HG02870 (cell line): ENCODE results near the gene SMIM1.
"Not testable (repeated sequence)": the region's sequence is repeated elsewhere in the genome, so short reads cannot be mapped to it uniquely, and the experiment has no call there.

Source experiments
- ATAC-seq: cut with Tn5 transposase; IDR thresholded peaks from one replicate; pipeline ENCODE4 v1.9.1; 2021; ENCODE audit warnings: mild to moderate bottlenecking, moderate library complexity; ENCODE audit not compliant: unreplicated experiment

SMIM1 gene, protein sequence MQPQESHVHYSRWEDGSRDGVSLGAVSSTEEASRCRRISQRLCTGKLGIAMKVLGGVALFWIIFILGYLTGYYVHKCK

GRCh38 chr1:3772715-3773571 lies at the start of gene SMIM1:
Gene SMIM1 (plus strand): TSS chr1:3772749. CDS start chr1:3775374, 2,625 bp downstream.
- ATAC-seq = no peak

GRCh38 chr1:3722846-3723245 lies 49.7 kb upstream of the SMIM1 start:
- no peak for ATAC-seq

DNA sequence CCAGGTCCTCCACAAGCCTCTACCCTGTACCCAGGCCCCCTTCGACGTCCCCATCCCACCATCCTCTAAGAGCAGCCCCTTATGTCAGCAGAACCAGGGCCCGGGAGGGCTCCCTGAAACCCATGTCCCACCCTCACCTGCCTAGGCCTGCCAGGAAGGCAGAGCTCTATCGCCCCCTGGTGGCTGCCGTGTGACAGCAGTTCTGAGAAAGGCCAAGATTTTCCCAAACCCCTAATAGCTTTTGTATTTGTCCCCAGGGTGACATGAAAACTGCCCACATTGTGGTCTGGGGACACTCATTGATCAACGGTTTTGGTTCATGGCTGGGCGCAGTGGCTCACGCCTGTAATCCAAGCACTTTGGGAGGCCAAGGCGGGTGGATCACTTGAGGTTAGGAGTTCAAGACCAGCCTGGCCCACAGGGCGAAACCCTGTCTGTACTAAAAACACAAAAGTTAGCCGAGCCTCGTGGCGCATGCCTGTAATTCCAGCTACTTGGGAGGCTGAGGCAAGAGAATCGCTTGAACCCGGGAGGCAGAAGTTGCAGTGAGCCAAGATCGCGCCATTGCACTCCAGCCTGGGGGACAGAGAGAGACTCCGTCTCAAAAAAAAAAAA lies 48.0 kb upstream of the SMIM1 start:
- not testable (repeated sequence) for ATAC-seq

DNA sequence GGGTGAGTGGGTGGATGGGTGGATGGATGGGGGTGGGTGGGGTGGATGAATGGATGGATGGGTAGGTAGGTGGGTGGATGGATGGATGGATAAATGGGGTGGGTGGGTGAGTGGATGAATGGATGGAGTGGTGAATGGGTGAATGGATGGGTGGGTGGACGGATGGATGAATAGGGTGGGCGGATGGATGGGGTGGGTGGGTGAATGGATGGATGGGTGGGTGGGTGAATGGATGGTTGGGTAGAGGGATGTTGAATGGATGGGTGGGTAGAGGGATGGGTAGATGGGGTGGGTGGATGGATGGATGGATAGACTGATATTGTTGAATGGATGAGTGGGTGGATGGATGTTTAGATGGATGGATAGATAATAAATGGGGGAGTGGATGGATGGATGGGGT lies 47.2 kb upstream of the SMIM1 start:
- ATAC-seq = no peak

DNA sequence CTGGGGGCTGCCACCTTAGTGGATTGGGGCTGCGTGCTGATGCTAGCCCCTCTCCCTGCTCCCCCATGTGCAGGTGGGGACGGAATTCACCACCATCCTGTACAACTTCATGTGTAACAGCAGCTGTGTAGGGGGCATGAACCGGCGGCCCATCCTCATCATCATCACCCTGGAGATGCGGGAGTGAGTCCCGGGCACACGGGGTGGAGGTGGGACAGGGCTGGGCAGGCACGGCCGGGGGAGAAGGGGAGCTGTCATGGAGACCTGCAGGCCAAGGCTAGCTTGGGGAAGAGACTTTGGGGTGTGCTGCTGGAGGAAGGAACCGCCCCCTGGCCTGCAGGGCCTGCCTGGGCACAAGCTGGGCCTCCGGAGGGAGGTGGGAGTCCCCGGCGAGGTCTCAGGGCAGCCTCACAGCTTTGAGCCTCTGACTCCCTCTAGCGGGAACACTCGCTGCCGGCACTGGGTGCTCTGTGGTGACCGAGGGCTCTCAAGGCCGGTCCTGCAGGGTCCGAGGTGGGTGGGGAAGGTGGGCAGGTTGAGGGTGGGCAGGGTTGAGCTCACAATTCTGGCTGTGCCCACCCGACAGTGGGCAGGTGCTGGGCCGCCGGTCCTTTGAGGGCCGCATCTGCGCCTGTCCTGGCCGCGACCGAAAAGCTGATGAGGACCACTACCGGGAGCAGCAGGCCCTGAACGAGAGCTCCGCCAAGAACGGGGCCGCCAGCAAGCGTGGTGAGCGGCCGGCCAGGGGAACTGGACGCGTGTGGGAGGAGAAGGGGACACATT lies 45.3 kb upstream of the SMIM1 start:
- no peak for ATAC-seq

- ATAC-seq = no peak
These were observed 44.4 kb upstream of the SMIM1 start for GRCh38 chr1:3727825-3728776.

DNA sequence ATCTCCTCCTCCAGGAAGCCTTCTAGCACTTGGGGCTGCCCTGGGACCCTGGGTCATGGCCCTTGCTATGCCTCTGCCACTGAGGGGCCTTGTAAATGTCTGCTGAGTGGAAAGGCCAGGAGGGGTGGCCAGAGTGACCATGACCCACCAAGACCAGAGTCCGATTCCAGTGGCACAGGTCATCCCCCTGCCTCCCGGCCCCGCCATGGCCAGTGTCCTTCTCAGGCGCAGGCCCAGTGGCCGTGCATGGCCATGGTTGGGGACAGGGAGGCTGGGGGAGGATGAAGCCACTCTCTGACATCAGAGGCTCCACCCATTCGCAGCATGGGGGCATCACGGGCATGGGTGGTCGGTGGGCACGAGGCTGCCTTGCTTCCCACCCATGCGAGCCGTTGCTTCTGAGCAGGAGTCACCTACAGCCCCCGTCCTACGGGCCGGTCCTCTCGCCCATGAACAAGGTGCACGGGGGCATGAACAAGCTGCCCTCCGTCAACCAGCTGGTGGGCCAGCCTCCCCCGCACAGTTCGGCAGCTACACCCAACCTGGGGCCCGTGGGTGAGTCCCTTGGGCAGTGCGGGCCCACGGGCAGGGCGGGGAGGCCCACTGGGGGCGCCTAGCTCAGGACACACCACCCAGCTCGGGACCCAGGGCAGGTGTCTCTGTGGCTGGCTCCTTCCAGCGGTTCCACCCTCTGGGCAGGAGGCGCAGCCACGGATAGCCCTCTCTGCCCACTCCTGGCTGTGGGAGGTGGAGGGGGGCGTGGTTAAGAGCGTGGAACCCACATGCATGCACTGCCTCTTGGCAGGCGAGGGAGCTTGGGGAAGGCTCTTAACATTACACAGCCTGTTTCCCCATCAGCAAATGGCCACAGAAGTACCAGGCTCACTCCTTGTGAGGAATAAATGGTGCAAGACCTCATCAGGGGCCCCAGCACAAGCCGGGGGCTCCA lies 42.7 kb upstream of the SMIM1 start:
- no peak for ATAC-seq

- ATAC-seq = no peak
These were observed 41.9 kb upstream of the SMIM1 start for GRCh38 chr1:3730543-3731247.

- no peak for ATAC-seq
These were observed 40.7 kb upstream of the SMIM1 start for GRCh38 chr1:3731583-3732433.

DNA sequence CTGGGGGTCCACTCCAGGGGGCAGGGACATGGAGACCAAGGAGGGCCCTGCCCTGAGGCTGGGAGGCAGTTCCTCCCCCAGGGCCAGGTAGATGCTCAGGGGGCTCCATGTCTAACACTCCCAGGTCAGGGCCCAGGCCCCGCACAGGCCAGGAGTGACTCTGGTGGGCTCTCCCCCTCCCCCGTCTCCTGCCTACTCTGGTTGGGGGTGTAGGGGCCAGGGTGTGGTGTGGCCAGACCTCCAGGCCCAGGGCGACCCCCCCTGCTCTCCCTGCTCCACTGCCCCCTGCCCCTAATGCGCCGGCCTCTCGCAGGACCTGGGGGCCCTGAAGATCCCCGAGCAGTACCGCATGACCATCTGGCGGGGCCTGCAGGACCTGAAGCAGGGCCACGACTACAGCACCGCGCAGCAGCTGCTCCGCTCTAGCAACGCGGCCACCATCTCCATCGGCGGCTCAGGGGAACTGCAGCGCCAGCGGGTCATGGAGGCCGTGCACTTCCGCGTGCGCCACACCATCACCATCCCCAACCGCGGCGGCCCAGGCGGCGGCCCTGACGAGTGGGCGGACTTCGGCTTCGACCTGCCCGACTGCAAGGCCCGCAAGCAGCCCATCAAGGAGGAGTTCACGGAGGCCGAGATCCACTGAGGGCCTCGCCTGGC lies 40.0 kb upstream of the SMIM1 start:
- no peak for ATAC-seq

GRCh38 chr1:3733094-3733882 lies 39.3 kb upstream of the SMIM1 start:
- ATAC-seq = no peak

- no peak for ATAC-seq
These were observed 38.5 kb upstream of the SMIM1 start for GRCh38 chr1:3733883-3734589.

DNA sequence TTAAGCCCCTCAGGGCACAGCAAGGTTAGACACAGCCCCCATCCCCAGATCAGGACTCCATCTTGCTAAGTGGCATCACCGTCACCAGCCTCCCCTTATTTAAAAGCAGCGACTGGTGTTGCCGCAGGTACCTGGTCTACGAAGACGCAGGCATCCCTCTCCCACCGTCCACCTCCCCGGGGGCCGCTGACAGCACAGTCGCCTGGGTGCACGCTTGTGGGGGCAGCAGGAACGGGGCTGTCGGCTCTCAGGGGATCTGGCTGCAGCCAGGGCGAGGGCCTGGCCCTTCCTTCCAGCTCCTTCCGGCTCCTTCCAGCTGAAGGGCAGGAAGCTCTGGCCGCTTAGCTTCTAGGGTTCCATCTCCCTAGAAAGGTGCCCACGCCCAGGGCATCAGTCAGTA lies 37.9 kb upstream of the SMIM1 start:
- ATAC-seq = no peak

GRCh38 chr1:3735027-3735681 lies 37.4 kb upstream of the SMIM1 start:
- ATAC-seq = no peak

GRCh38 chr1:3735688-3736087 lies 36.9 kb upstream of the SMIM1 start:
- no peak for ATAC-seq
